ENCODE results near the gene OSBPL3.
"Not testable (repeated sequence)": the region's sequence is repeated elsewhere in the genome, so short reads cannot be mapped to it uniquely, and the experiment has no call there.

The OSBPL3 gene

GRCh38 chr7:24812305-24812945, 167.6 kb downstream of the OSBPL3 start:
- peaks cover 12% of the 10 kb centered on the region for H3K36me3 ChIP-seq (ENCODE audit: insufficient read depth, low read length)
- H3K27me3 ChIP-seq (ENCODE audit: insufficient read depth, low read length): no peaks in the 10 kb centered on the region
- H3K9me3 ChIP-seq (ENCODE audit: insufficient read depth, low read depth, low read length): no peaks in the 10 kb centered on the region
- H3K4me1 ChIP-seq (ENCODE audit: insufficient read depth, low read length): 0 out of 2 replicates have a peak, but pooled peaks cover 3% of the 10 kb centered on the region
- H3K4me3 ChIP-seq (ENCODE audit: low read length): no peak overlapping the region
- no peak overlapping the region for H3K27ac ChIP-seq (ENCODE audit: low read depth, low read length)
- H3K9ac ChIP-seq (ENCODE audit: low read depth, low read length): no peak overlapping the region
- 71% methylated on average over 4 of the region's 4 CpGs for WGBS

- Histone ChIP-seq H3K4me1 (ENCODE audit: insufficient read depth, low read length) (0 out of 2 replicates have a peak, but pooled peaks cover 3% of the 10 kb centered on the region), H3K9ac (ENCODE audit: low read depth, low read length) (no peak overlapping the region), H3K27me3 (ENCODE audit: insufficient read depth, low read length) (no peaks in the 10 kb centered on the region), H3K4me3 (ENCODE audit: low read length) (no peak overlapping the region), H3K27ac (ENCODE audit: low read depth, low read length) (no peak overlapping the region), H3K9me3 (ENCODE audit: insufficient read depth, low read depth, low read length) (no peaks in the 10 kb centered on the region), H3K36me3 (ENCODE audit: insufficient read depth, low read length) (peaks cover 19% of the 10 kb centered on the region)
- WGBS: 89% methylated on average over 6 of the region's 6 CpGs
These were observed 171.5 kb downstream of the OSBPL3 start for GRCh38 chr7:24808518-24808917.

- WGBS: 69% methylated on average over 5 of the region's 5 CpGs
- Histone ChIP-seq H3K4me1 (ENCODE audit: insufficient read depth, low read length) (no peaks in the 10 kb centered on the region), H3K4me3 (ENCODE audit: low read length) (no peak overlapping the region), H3K9ac (ENCODE audit: low read depth, low read length) (no peak overlapping the region), H3K36me3 (ENCODE audit: insufficient read depth, low read length) (peaks cover 28% of the 10 kb centered on the region), H3K9me3 (ENCODE audit: insufficient read depth, low read depth, low read length) (no peaks in the 10 kb centered on the region), H3K27ac (ENCODE audit: low read depth, low read length) (no peak overlapping the region), H3K27me3 (ENCODE audit: insufficient read depth, low read length) (no peaks in the 10 kb centered on the region)
These were observed 177.7 kb downstream of the OSBPL3 start for GRCh38 chr7:24802300-24802699.

- no peak overlapping the region for H3K9ac ChIP-seq (ENCODE audit: low read depth, low read length)
- no peak overlapping the region for H3K27ac ChIP-seq (ENCODE audit: low read depth, low read length)
- peaks cover 28% of the 10 kb centered on the region for H3K36me3 ChIP-seq (ENCODE audit: insufficient read depth, low read length)
- 95% methylated on average over 2 of the region's 2 CpGs for WGBS
- no peak overlapping the region for H3K4me3 ChIP-seq (ENCODE audit: low read length)
- H3K4me1 ChIP-seq (ENCODE audit: insufficient read depth, low read length): no peaks in the 10 kb centered on the region
- no peaks in the 10 kb centered on the region for H3K9me3 ChIP-seq (ENCODE audit: insufficient read depth, low read depth, low read length)
- no peaks in the 10 kb centered on the region for H3K27me3 ChIP-seq (ENCODE audit: insufficient read depth, low read length)
These were observed 178.1 kb downstream of the OSBPL3 start for GRCh38 chr7:24801883-24802282.

- H3K9me3 ChIP-seq (ENCODE audit: insufficient read depth, low read depth, low read length): no peaks in the 10 kb centered on the region
- no peaks in the 10 kb centered on the region for H3K27me3 ChIP-seq (ENCODE audit: insufficient read depth, low read length)
- H3K4me3 ChIP-seq (ENCODE audit: low read length): no peak overlapping the region
- H3K4me1 ChIP-seq (ENCODE audit: insufficient read depth, low read length): no peaks in the 10 kb centered on the region
- 96% methylated on average over 9 of the region's 9 CpGs for WGBS
- no peak overlapping the region for H3K9ac ChIP-seq (ENCODE audit: low read depth, low read length)
- no peak overlapping the region for H3K27ac ChIP-seq (ENCODE audit: low read depth, low read length)
- peaks cover 22% of the 10 kb centered on the region for H3K36me3 ChIP-seq (ENCODE audit: insufficient read depth, low read length)
These were observed 179.3 kb downstream of the OSBPL3 start for GRCh38 chr7:24800667-24801066.

- Histone ChIP-seq H3K27ac (ENCODE audit: low read depth, low read length) (no peak overlapping the region), H3K27me3 (ENCODE audit: insufficient read depth, low read length) (no peaks in the 10 kb centered on the region), H3K36me3 (ENCODE audit: insufficient read depth, low read length) (peaks cover 22% of the 10 kb centered on the region), H3K4me3 (ENCODE audit: low read length) (no peak overlapping the region), H3K4me1 (ENCODE audit: insufficient read depth, low read length) (no peaks in the 10 kb centered on the region), H3K9me3 (ENCODE audit: insufficient read depth, low read depth, low read length) (no peaks in the 10 kb centered on the region), H3K9ac (ENCODE audit: low read depth, low read length) (no peak overlapping the region)
- 97% methylated on average over 6 of the region's 6 CpGs for WGBS
These were observed 179.9 kb downstream of the OSBPL3 start for GRCh38 chr7:24800073-24800472.

GRCh38 chr7:24799506-24799905, 180.5 kb downstream of the OSBPL3 start:
- Histone ChIP-seq H3K9me3 (ENCODE audit: insufficient read depth, low read depth, low read length) (no peaks in the 10 kb centered on the region), H3K36me3 (ENCODE audit: insufficient read depth, low read length) (peaks cover 22% of the 10 kb centered on the region), H3K4me1 (ENCODE audit: insufficient read depth, low read length) (no peaks in the 10 kb centered on the region), H3K4me3 (ENCODE audit: low read length) (no peak overlapping the region), H3K27ac (ENCODE audit: low read depth, low read length) (no peak overlapping the region), H3K27me3 (ENCODE audit: insufficient read depth, low read length) (no peaks in the 10 kb centered on the region), H3K9ac (ENCODE audit: low read depth, low read length) (no peak overlapping the region)
- WGBS: 99% methylated on average over 3 of the region's 3 CpGs

- H3K4me3 ChIP-seq (ENCODE audit: low read length): no peak overlapping the region
- no peaks in the 10 kb centered on the region for H3K9me3 ChIP-seq (ENCODE audit: insufficient read depth, low read depth, low read length)
- WGBS: 89% methylated on average over 4 of the region's 4 CpGs
- H3K9ac ChIP-seq (ENCODE audit: low read depth, low read length): no peak overlapping the region
- no peak overlapping the region for H3K27ac ChIP-seq (ENCODE audit: low read depth, low read length)
- no peaks in the 10 kb centered on the region for H3K4me1 ChIP-seq (ENCODE audit: insufficient read depth, low read length)
- H3K36me3 ChIP-seq (ENCODE audit: insufficient read depth, low read length): 0 out of 2 replicates have a peak, but pooled peaks cover 13% of the 10 kb centered on the region
- H3K27me3 ChIP-seq (ENCODE audit: insufficient read depth, low read length): no peaks in the 10 kb centered on the region
These were observed 181.7 kb downstream of the OSBPL3 start for GRCh38 chr7:24798261-24798660.

- 0 out of 2 replicates have a peak, but pooled peaks cover 4% of the 10 kb centered on the region for H3K36me3 ChIP-seq (ENCODE audit: insufficient read depth, low read length)
- H3K4me1 ChIP-seq (ENCODE audit: insufficient read depth, low read length): no peaks in the 10 kb centered on the region
- no peak overlapping the region for H3K27ac ChIP-seq (ENCODE audit: low read depth, low read length)
- H3K9ac ChIP-seq (ENCODE audit: low read depth, low read length): no peak overlapping the region
- H3K4me3 ChIP-seq (ENCODE audit: low read length): no peak overlapping the region
- 95% methylated on average over 3 of the region's 4 CpGs for WGBS
- H3K9me3 ChIP-seq (ENCODE audit: insufficient read depth, low read depth, low read length): no peaks in the 10 kb centered on the region
- no peaks in the 10 kb centered on the region for H3K27me3 ChIP-seq (ENCODE audit: insufficient read depth, low read length)
These were observed 182.7 kb downstream of the OSBPL3 start for GRCh38 chr7:24797270-24797669.

- Histone ChIP-seq H3K4me3 (ENCODE audit: low read length) (no peak overlapping the region), H3K36me3 (ENCODE audit: insufficient read depth, low read length) (no peaks in the 10 kb centered on the region), H3K9me3 (ENCODE audit: insufficient read depth, low read depth, low read length) (no peaks in the 10 kb centered on the region), H3K27me3 (ENCODE audit: insufficient read depth, low read length) (no peaks in the 10 kb centered on the region), H3K27ac (ENCODE audit: low read depth, low read length) (no peak overlapping the region), H3K4me1 (ENCODE audit: insufficient read depth, low read length) (no peaks in the 10 kb centered on the region), H3K9ac (ENCODE audit: low read depth, low read length) (no peak overlapping the region)
- WGBS: 95% methylated on average over 9 of the region's 9 CpGs
These were observed 184.6 kb downstream of the OSBPL3 start for GRCh38 chr7:24795407-24795767.

GRCh38 chr7:24794751-24795406, 185.1 kb downstream of the OSBPL3 start:
- not testable (repeated sequence) for H3K4me1 ChIP-seq (ENCODE audit: insufficient read depth, low read length); H3K4me3 ChIP-seq (ENCODE audit: low read length); H3K27ac ChIP-seq (ENCODE audit: low read depth, low read length); H3K36me3 ChIP-seq (ENCODE audit: insufficient read depth, low read length); H3K9ac ChIP-seq (ENCODE audit: low read depth, low read length); H3K9me3 ChIP-seq (ENCODE audit: insufficient read depth, low read depth, low read length); H3K27me3 ChIP-seq (ENCODE audit: insufficient read depth, low read length)
- 94% methylated on average over 22 of the region's 22 CpGs for WGBS

All from HUES64 (cell line).